ENCODE data around the gene APOO.

The APOO gene

DNA sequence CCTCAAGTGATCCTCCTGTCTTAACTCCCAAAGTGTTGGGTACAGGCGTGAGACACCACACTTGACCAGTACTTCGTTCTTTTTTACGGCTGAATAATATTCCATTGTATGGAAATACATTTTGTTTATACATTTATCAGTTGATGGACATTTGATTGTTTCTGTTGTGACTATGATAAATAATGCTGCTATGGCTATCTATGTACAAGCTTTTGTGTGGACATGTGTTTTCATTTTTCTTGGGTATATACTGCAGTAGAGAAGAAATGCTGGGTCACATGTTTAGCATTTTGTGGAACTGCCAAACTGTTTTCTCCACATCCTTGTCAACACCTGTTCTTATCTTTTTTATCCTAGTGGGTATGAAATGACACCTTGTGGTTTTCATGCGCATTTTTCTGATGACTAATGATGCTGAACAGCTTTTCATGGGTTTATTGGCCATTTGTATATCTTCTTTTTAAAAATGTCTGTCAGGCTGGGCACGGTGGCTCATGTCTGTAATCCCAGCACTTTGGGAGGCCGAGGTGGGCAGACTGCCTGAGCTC lies 87.4 kb downstream of the APOO start:
- no peaks in the 10 kb centered on the region for H3K79me2 ChIP-seq (ENCODE audit: control insufficient read depth, insufficient read depth, low read length, unreplicated experiment)
- no peaks in the 10 kb centered on the region for H3K27me3 ChIP-seq (ENCODE audit: insufficient read depth, low read length)
- H3K27ac ChIP-seq (ENCODE audit: low read depth, low read length): no peak overlapping the region
- no peaks in the 10 kb centered on the region for H3K36me3 ChIP-seq (ENCODE audit: insufficient read depth, low read length)
- no peak overlapping the region for H2AFZ ChIP-seq (ENCODE audit: low read length, unreplicated experiment)
- H3K4me1 ChIP-seq (ENCODE audit: control insufficient read depth, insufficient read depth, low read length, unreplicated experiment): no peaks in the 10 kb centered on the region
- no peak overlapping the region for H3K4me3 ChIP-seq (ENCODE audit: low read depth, low read length)

GRCh38 chrX:23819385-23820234 lies 88.1 kb downstream of the APOO start:
- no peaks in the 10 kb centered on the region for H3K79me2 ChIP-seq (ENCODE audit: control insufficient read depth, insufficient read depth, low read length, unreplicated experiment)
- no peak overlapping the region for H3K27ac ChIP-seq (ENCODE audit: low read depth, low read length)
- no peaks in the 10 kb centered on the region for H3K36me3 ChIP-seq (ENCODE audit: insufficient read depth, low read length)
- no peak overlapping the region for H2AFZ ChIP-seq (ENCODE audit: low read length, unreplicated experiment)
- no peaks in the 10 kb centered on the region for H3K4me1 ChIP-seq (ENCODE audit: control insufficient read depth, insufficient read depth, low read length, unreplicated experiment)
- no peaks in the 10 kb centered on the region for H3K27me3 ChIP-seq (ENCODE audit: insufficient read depth, low read length)
- H3K4me3 ChIP-seq (ENCODE audit: low read depth, low read length): no peak overlapping the region

DNA sequence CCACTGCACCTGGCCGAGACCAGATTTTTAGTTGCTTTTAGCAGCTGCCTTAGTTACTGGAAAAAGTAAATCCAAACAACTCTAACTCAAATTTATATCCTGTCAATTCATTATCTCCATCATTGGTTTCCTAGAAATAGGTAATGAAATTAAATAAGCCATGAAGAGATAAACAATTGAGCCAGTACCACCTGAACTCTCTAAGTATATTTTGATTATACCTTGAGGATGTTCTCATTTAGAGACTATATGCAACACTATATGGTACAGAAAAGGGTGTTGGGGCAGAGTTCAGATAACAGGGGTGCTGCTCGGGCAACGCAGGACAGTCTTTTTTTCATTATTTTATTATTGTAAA lies 89.8 kb downstream of the APOO start:
- Histone ChIP-seq H3K4me3 (ENCODE audit: low read depth, low read length) (no peak overlapping the region), H3K27ac (ENCODE audit: low read depth, low read length) (no peak overlapping the region)

GRCh38 chrX:23816179-23816578 lies 91.6 kb downstream of the APOO start:
- Histone ChIP-seq H3K27me3 (ENCODE audit: insufficient read depth, low read length) (no peaks in the 10 kb centered on the region), H3K79me2 (ENCODE audit: control insufficient read depth, insufficient read depth, low read length, unreplicated experiment) (no peaks in the 10 kb centered on the region), H3K4me3 (ENCODE audit: low read depth, low read length) (no peak overlapping the region), H3K36me3 (ENCODE audit: insufficient read depth, low read length) (no peaks in the 10 kb centered on the region), H3K4me1 (ENCODE audit: control insufficient read depth, insufficient read depth, low read length, unreplicated experiment) (peaks cover 4% of the 10 kb centered on the region), H2AFZ (ENCODE audit: low read length, unreplicated experiment) (no peak overlapping the region), H3K27ac (ENCODE audit: low read depth, low read length) (no peak overlapping the region)

More for the DNA sequence above, 89.8 kb downstream of the APOO start:
- Histone ChIP-seq H3K79me2 (ENCODE audit: control insufficient read depth, insufficient read depth, low read length, unreplicated experiment) (no peaks in the 10 kb centered on the region), H3K4me1 (ENCODE audit: control insufficient read depth, insufficient read depth, low read length, unreplicated experiment) (no peaks in the 10 kb centered on the region), H3K27me3 (ENCODE audit: insufficient read depth, low read length) (no peaks in the 10 kb centered on the region), H2AFZ (ENCODE audit: low read length, unreplicated experiment) (no peak overlapping the region), H3K36me3 (ENCODE audit: insufficient read depth, low read length) (no peaks in the 10 kb centered on the region)

DNA sequence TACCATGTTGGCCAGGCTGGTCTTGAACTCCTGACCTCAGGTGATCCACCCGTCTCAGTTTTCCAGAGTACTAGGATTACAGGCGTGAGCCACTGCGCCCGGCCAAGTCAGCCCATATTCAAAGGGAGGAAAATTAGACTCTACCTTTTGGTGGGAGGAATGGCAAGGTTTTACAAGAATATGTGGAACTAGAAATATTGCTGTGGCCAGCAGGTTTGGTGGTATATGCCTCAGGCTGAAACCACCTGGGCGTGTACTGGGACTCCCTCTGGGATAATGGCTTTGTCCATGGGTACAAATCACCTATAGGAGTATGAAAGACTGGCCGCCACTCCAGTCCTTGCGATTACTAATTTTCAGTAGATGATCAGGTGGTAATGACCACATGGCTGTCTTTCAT lies 92.4 kb downstream of the APOO start:
- H3K79me2 ChIP-seq (ENCODE audit: control insufficient read depth, insufficient read depth, low read length, unreplicated experiment): no peaks in the 10 kb centered on the region
- H3K27me3 ChIP-seq (ENCODE audit: insufficient read depth, low read length): no peaks in the 10 kb centered on the region
- peaks cover 4% of the 10 kb centered on the region for H3K4me1 ChIP-seq (ENCODE audit: control insufficient read depth, insufficient read depth, low read length, unreplicated experiment)
- H3K27ac ChIP-seq (ENCODE audit: low read depth, low read length): no peak overlapping the region
- no peak overlapping the region for H3K4me3 ChIP-seq (ENCODE audit: low read depth, low read length)
- H2AFZ ChIP-seq (ENCODE audit: low read length, unreplicated experiment): no peak overlapping the region
- H3K36me3 ChIP-seq (ENCODE audit: insufficient read depth, low read length): no peaks in the 10 kb centered on the region

DNA sequence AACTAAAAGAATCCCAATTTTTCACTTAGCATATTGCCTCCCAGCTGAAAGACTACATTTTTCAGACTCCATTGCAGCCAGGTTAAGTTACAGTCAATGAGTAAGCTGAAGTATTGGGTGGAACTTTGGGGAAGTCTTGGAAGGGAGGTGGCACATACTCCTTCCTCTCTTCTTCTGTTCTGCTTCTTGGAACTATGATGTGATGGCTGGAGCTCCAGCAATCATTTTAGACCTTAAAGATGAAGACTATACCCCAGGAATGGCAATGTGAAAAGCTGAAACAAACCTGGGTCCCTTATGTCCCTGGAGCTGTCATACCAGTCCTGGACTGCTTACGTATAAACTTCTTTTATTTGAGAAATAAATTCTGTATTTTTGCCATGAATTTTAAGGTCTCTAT lies 93.9 kb downstream of the APOO start:
- Histone ChIP-seq H3K79me2 (ENCODE audit: control insufficient read depth, insufficient read depth, low read length, unreplicated experiment) (no peaks in the 10 kb centered on the region), H3K36me3 (ENCODE audit: insufficient read depth, low read length) (no peaks in the 10 kb centered on the region), H3K4me3 (ENCODE audit: low read depth, low read length) (no peak overlapping the region), H3K27me3 (ENCODE audit: insufficient read depth, low read length) (no peaks in the 10 kb centered on the region), H3K27ac (ENCODE audit: low read depth, low read length) (no peak overlapping the region), H2AFZ (ENCODE audit: low read length, unreplicated experiment) (no peak overlapping the region), H3K4me1 (ENCODE audit: control insufficient read depth, insufficient read depth, low read length, unreplicated experiment) (peaks cover 4% of the 10 kb centered on the region)

DNA sequence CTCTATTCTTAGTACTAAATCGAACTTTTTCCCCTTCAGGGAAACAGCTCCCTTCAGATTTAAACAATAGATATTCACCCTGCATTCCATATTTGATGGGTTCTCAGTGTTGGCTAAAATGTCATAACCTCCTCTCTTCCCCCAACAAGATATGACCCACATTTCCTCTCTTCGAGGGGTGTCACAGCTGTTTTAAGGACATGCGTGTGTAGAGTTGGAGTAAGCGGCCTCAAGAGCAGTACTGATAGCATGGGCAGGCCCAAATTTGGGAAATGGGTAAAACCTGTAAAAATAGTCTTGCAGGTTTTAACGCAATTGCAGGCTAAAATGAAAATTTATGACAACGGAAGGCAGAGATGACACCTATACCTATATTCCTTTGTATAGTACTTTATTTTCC lies 96.1 kb downstream of the APOO start:
- no peaks in the 10 kb centered on the region for H3K36me3 ChIP-seq (ENCODE audit: insufficient read depth, low read length)
- H3K27me3 ChIP-seq (ENCODE audit: insufficient read depth, low read length): no peaks in the 10 kb centered on the region
- peaks cover 16% of the 10 kb centered on the region for H3K4me1 ChIP-seq (ENCODE audit: control insufficient read depth, insufficient read depth, low read length, unreplicated experiment)
- peak overlapping the region; percentile 66 for H2AFZ ChIP-seq (ENCODE audit: low read length, unreplicated experiment)
- no peaks in the 10 kb centered on the region for H3K79me2 ChIP-seq (ENCODE audit: control insufficient read depth, insufficient read depth, low read length, unreplicated experiment)
- H3K4me3 ChIP-seq (ENCODE audit: low read depth, low read length): peak overlapping the region; percentile 66
- peak overlapping the region; percentile 51 for H3K27ac ChIP-seq (ENCODE audit: low read depth, low read length)

GRCh38 chrX:23811108-23811651 lies 96.6 kb downstream of the APOO start:
- H3K27me3 ChIP-seq (ENCODE audit: insufficient read depth, low read length): no peaks in the 10 kb centered on the region
- H3K4me1 ChIP-seq (ENCODE audit: control insufficient read depth, insufficient read depth, low read length, unreplicated experiment): peaks cover 16% of the 10 kb centered on the region
- H3K36me3 ChIP-seq (ENCODE audit: insufficient read depth, low read length): no peaks in the 10 kb centered on the region
- H3K79me2 ChIP-seq (ENCODE audit: control insufficient read depth, insufficient read depth, low read length, unreplicated experiment): no peaks in the 10 kb centered on the region
- peak overlapping the region; percentile 51 for H3K27ac ChIP-seq (ENCODE audit: low read depth, low read length)
- peak overlapping the region; percentile 66 for H2AFZ ChIP-seq (ENCODE audit: low read length, unreplicated experiment)
- peak overlapping the region; percentile 66 for H3K4me3 ChIP-seq (ENCODE audit: low read depth, low read length)

- peaks cover 16% of the 10 kb centered on the region for H3K4me1 ChIP-seq (ENCODE audit: control insufficient read depth, insufficient read depth, low read length, unreplicated experiment)
- no peak overlapping the region for H3K27ac ChIP-seq (ENCODE audit: low read depth, low read length)
- no peaks in the 10 kb centered on the region for H3K79me2 ChIP-seq (ENCODE audit: control insufficient read depth, insufficient read depth, low read length, unreplicated experiment)
- H2AFZ ChIP-seq (ENCODE audit: low read length, unreplicated experiment): no peak overlapping the region
- no peak overlapping the region for H3K4me3 ChIP-seq (ENCODE audit: low read depth, low read length)
- no peaks in the 10 kb centered on the region for H3K36me3 ChIP-seq (ENCODE audit: insufficient read depth, low read length)
- H3K27me3 ChIP-seq (ENCODE audit: insufficient read depth, low read length): no peaks in the 10 kb centered on the region
These were observed 97.5 kb downstream of the APOO start for GRCh38 chrX:23810279-23810678.

DNA sequence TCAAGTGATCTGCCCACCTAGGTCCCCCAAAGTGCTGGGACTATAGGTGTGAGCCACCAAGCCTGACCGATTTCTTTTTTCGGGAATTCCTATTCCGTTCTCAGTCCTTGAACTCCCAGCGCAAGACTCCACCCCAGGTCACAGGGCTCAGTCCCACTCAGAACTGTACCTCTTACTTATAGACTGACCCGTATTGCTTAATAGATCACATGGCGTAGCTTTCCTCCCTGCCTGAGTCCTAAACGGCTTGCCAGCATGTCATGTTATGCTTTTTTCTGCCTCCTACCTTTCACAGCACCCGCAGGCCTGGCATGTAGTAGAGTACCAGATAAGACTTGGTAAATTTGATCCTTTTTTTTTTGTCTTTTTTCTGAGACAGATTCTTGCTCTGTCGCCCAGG lies 102.3 kb downstream of the APOO start:
- Histone ChIP-seq H3K27me3 (ENCODE audit: insufficient read depth, low read length) (no peaks in the 10 kb centered on the region), H3K4me1 (ENCODE audit: control insufficient read depth, insufficient read depth, low read length, unreplicated experiment) (peaks cover 34% of the 10 kb centered on the region), H3K36me3 (ENCODE audit: insufficient read depth, low read length) (no peaks in the 10 kb centered on the region), H3K27ac (ENCODE audit: low read depth, low read length) (no peak overlapping the region), H2AFZ (ENCODE audit: low read length, unreplicated experiment) (no peak overlapping the region), H3K79me2 (ENCODE audit: control insufficient read depth, insufficient read depth, low read length, unreplicated experiment) (no peaks in the 10 kb centered on the region), H3K4me3 (ENCODE audit: low read depth, low read length) (no peak overlapping the region)

DNA sequence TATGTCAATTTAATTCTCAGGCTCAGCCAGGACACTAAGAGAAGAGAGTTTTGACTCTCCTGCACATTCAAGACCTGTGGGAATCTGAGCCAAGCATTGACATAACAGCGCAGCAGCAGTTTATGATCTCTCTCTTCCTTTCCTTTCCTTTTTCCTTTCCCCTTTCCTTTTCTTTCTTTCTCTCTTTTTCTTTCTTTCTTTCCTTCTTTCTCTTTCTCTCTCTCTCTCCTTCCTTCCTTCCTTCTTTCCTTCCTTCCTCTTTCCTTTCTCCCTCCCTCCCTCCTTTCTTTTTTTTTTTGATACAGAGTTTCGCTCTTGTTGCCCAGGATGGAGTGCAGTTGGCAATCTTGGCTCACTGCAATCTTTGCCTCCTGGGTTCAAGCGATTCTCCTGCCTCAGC lies 103.2 kb downstream of the APOO start:
- no peaks in the 10 kb centered on the region for H3K36me3 ChIP-seq (ENCODE audit: insufficient read depth, low read length)
- H3K4me1 ChIP-seq (ENCODE audit: control insufficient read depth, insufficient read depth, low read length, unreplicated experiment): peaks cover 34% of the 10 kb centered on the region
- peak overlapping the region; percentile 32 for H2AFZ ChIP-seq (ENCODE audit: low read length, unreplicated experiment)
- H3K79me2 ChIP-seq (ENCODE audit: control insufficient read depth, insufficient read depth, low read length, unreplicated experiment): no peaks in the 10 kb centered on the region
- peak overlapping the region; percentile 42; the same call in 1 of the 2 replicates for H3K4me3 ChIP-seq (ENCODE audit: low read depth, low read length)
- H3K27me3 ChIP-seq (ENCODE audit: insufficient read depth, low read length): no peaks in the 10 kb centered on the region
- H3K27ac ChIP-seq (ENCODE audit: low read depth, low read length): peak overlapping the region; percentile 97

Measured in ACC112 (cell line).